GM19468 (cell line): ENCODE measurements around the gene HSD17B12.

ENCODE experiments used
- ATAC-seq: cut with Tn5 transposase; IDR thresholded peaks from one replicate; pipeline ENCODE4 v1.9.1; 2021; ENCODE audit warnings: mild to moderate bottlenecking, moderate library complexity, moderate number of reproducible peaks; ENCODE audit not compliant: unreplicated experiment; ENCODE audit errors: extremely low read depth

The HSD17B12 gene

DNA sequence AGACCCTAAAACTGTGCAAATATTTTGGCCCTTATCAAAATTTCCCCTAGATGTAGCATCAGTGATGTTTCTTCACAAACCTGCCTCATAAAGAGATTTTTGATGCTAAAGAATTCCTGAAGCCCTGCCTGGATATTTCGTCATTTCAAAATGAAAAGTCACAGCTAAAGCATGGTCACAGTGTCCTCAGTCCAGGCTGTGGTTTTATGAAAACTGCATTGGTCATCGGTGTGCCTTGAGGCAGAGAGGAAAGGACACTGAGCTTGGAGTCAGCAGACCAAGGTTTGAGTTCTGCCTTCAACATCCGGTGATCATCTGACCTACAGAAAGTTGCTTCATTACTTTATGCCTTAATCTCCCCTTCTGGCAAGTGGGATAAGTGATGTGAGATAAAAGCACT is 165.3 kb downstream of the HSD17B12 start:
- ATAC-seq, result no peak

DNA sequence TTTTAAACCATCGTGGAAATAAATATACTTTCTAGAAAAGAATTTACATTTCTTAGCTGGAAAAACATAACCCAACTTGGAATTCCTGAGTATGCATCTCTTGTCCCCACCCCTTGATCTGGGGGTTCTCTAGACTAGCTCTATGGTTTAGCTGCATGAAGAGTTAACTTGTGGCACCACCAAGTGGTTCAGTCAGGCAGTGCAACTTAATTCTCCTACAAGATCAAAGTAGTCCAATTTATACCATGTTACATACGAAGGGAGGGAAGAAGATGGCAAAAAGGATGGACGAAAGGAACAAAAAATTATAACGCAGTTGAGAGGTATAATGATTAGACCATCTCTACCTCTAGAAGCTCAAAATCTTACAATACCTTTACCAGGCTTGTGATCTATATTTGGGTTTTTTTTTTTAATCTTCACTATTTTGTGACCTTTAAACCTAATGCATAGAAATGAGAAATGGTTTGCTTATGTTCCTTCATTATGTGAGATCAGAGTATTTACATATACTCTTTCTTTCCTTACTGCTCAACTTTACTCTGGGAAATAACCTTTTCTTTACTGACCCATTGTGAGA is 171.6 kb downstream of the HSD17B12 start:
- peak; percentile 76 for ATAC-seq

DNA sequence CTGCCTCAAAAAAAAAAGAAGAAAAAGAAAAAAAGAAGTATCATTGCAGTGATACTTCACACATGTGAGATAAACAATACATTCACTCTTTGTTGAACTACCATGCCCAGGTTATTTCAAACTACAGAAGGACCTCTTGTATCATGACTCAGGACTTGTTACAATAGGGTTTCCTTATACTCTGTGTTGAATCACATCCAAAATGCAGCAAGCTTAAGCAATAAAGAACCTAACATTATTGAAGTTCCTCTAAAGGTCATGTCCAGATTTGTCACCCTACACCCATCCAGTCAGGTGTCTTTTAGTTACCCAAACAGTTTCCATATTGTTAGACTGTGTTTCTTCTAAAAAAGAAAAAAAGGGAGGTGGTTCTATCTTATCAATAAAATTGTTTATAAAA is 173.2 kb downstream of the HSD17B12 start:
- no peak for ATAC-seq

DNA sequence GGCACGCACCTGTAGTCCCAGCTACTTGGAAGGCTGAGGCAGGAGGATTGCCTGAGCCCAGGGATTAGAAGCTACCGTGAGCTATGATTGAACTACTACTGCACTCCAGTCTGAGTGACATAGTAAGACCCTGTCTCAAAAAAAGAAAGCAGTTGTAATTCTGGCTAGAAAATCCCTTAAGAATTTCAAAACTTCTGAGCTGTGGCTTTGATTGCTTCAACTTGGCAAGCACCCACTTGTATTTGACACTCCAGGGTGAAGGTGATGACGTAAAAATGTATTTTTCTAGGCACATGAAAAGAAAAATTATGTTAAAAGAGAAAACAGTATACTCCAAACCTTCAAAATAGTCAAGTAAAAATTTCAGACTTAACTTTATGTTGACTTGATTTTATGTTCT is 176.5 kb downstream of the HSD17B12 start:
- ATAC-seq, result no peak

DNA sequence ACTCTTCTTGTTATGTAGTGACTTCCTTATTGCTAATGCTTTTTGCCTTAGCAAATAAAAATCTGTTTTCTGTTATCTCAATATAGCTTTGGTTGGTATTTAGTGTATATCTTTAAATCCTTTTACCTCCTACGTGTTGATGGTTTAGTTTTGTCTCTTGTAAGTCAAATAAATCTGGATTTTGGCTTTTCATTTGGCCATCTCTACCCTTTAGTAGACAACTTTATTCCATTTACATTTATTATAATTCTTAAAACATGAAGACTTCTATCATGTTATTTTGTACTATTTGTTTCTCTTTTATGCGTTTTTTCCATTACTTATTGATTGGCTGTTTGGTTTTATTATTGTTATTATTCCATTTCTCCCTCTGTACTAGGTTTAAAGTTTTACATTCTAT is 180.6 kb downstream of the HSD17B12 start:
- ATAC-seq, result no peak

DNA sequence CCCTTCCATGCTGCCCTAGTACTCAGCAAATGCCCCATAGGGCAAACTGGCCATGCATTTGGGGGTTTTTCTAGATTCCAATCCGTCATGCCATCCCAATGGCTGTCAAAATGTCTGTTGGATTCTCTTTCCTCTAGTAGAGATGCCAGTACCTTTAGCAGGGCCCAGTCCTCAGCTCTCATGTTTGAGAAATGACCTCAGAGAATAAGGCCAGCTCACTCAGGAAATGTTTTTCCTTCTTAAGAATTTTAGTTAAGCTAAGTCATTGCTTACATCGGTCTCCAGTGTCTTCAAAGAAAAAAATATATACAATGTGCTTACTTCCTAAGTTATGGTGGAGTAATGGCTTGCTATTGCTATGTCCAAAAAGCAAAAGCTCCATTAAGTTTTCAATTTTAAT is 186.0 kb downstream of the HSD17B12 start:
- ATAC-seq, result no peak

DNA sequence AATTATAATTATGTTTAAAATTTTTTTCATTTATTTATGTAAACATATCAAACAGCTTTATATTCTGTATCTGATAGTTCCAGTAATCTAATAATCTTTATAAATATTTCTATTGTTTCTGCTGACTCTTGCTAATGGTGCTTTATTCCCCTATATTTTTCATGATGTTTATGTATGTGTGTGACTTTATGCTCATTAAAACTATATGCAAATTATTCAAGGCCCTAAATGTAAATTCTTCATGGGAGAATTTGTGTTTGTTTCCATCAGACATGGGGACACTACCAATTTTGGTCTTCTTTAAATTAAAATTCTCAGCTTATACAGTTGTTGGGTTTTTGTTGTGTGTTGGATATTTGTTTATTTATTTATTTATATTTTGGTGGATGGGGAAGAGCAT is 186.4 kb downstream of the HSD17B12 start:
- no peak for ATAC-seq

DNA sequence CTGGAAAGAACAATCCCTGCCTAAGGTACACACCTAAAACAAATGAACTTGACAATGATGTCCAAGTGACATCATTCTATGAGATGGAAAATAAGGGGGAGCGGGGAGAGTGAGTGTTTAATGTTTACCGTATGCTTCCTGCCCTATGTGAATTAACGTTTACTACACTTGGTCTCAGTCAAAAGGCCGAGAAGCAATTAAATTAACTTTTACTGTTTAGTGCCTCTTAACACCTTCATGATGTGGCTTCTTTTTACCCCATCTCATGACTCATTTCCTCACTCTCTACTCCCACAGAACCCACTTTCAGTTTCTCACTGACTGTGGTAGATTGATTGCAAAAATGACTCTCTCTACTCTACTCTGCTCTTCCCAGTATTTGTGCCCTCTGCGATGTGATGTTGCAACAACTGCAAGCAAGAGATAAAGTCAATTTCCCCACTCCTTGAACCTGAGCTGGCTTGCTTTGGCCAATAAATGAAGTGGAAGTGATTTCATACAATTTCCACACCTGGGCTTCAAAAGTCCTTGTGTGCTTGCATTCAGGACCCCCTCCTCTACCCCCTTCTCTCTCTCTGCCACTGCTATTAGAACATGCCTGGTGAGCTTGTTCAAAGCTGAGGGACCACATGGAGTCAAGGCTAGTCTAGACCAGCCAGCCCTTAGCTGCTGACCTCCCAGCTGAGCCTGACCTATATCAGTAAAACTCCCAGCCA is 188.5 kb downstream of the HSD17B12 start:
- ATAC-seq, result peak; percentile 100

DNA sequence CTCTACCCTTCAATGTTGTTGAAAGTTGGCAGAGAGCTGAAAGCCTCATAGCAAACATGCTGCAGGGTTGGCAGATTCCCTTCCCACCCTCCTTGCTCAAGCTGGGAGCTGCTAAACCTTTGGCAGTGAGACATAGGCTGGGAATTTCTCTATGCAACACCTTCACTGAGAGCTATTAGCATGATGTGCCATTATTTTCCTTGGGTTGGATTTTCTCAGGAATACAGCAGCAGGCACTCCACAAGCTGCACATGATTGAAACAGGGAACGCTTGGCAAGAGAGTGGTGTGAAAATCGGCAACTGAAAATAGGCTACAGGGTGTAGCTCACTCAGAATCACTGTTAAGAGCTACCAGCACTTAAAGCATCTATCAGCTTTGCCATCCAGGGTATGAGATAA is 190.5 kb downstream of the HSD17B12 start:
- ATAC-seq, result no peak

DNA sequence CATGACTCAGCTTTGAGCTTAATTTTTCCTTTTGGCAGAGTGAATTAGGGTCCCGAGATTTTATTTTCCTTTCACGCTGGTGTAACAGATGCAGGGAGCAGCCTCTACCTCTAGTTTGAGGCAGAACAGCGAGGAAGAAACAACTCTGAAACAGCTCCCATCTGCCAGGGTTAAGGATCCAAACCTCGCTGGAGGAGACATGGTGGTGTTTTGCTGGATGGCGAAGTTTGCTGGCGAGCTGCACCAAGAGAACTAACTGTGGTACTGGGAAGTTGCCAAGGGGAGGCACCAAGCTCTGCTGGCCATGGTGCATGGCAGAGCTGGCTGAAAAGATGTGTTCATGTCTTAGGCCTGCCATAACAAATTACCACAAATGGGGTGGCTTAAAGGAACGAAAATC is 192.5 kb downstream of the HSD17B12 start:
- no peak for ATAC-seq

DNA sequence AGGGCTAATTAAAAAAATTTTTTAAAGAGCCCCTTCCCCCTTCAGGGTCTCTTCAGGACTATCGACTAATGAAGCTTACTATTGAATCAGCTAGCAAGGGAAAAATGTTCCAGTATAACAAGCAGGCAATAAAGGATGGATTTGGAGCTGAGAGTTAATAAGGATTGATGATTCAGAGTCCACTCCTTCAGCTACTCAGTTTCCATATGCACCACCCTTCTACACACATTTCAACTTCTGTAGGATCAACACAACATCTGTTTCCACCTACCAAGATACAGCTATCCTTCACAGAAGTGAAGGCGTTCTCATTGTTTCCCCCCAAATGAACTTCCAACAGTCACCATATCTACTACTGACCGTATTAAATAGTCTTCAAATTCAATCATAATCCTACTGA is 193.5 kb downstream of the HSD17B12 start:
- ATAC-seq, result no peak

DNA sequence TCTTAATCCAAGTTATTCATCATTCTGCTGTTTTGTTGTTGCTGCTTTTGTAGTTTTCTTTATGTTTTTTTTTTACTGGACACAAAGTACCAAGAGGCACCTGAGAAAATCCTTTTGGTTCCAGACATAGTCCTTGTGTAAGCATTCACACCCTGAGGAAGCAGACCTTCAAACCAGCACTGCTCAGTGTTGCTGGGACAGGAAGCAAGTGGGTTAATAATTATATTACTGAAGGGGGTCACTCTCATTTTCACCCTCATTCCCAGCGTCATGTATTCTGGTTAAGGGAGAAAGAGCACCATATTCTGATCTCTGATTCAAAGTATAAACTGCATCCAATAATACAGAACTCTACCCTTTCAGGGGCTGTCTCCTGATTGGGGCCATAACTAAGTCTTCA is 194.2 kb downstream of the HSD17B12 start:
- no peak for ATAC-seq

DNA sequence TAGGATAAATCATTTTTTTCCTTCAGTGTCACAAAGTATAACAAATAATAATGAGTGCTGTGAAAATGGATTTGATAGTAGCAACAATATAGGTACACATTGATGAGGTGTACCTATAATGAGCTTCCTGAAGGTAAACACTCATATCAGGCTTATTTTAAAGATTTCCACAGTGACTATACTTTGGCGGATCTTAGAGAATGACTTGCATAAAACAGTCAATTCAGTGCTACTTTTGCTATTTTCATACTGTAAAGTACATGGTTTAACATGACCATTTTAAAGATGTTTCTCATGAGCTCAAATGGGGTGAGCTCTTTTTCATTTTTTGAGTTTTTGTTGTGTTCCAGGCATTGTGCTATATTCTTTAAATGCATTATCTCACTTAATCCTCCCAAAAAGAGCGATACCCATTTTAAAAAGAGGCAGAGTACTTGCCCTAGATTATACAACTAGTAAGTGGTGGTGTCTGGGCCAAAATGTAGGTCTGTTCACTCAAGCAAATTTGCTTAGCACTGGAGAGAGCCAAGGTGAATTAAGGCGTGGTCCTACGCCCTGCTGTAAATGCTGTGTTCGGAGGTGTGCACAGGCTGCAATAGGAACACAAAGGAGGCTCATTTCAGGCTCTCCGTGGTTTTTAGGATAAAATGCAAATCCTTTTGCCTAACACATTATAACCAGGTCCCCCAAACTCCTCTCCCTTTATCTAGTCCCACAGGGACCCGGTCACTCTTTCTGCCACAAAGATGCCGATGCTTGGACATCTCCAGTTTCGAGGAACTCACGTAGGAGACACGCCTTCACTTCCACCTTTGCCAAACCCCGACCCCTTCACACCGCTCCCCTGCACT is 199.5 kb downstream of the HSD17B12 start:
- no peak for ATAC-seq

DNA sequence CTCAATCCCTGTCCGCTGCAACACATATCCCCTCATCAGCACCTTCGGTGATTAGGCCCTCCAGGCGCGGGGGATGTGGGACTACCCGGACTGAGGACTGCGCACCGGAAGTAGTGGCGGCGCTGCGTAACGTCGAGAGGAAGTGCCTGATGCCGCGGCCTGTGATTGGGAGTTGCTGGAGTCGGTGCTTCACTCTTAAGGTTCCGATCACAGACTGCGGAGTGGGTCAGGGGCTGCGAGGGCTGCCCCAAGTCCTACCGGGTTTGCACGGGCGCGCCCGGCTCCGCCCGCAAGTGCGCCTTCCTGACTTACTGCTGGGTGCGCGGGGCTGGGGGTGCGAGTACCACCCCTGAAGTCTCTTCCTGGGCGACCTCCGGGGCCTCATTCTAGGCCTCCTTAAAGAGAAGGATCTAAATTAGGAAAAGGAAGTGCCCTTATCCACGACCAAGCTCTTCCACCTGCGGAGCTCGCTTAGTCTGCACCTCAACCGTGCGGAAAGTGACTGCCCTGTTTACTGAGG is 200.2 kb downstream of the HSD17B12 start, which contains the start of gene ALKBH3:
ALKBH3 (plus strand) TSS at position 192 of the 520 bp plus-strand sequence. CDS start 1,822 bp downstream, outside the sequence.
- ATAC-seq, result peak; percentile 82

DNA sequence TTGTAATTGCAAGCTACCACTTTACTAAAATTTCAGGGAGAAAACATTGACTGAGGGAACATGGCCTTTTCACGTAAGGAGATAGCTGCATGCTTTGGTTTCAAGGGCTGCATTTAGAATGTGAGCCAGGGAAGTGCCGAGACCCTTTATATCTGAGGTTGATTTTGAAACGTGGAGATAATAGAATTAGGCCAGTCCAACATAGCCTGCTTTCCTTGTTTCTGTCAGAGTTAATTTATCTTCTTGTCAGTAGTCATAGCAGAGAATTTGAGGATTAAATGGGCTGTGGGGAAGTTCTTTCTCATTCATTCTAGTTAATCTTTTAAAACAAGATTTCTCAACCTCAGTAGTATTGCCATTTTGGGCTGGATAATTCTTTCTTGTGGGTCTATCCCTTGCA is 212.3 kb downstream of the HSD17B12 start:
- ATAC-seq, result no peak

DNA sequence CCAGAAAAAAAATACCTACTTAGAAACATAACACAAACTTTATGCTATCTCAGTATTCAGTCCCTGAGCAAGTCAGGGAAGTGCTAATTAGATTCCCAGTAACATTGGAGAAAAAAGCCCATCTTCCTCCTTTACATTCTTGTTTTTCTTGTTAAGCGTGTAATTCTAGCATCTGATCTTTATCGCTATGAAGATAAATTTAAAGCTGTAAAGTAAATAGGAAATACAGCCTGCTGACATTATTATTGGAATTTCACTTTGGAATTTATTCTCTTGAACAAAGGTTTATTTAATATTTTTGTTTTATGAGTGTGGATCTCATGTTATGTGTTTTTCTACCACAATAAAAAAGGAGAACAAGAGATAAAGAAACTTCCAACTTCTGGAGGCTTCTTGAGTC is 214.0 kb downstream of the HSD17B12 start:
- no peak for ATAC-seq

DNA sequence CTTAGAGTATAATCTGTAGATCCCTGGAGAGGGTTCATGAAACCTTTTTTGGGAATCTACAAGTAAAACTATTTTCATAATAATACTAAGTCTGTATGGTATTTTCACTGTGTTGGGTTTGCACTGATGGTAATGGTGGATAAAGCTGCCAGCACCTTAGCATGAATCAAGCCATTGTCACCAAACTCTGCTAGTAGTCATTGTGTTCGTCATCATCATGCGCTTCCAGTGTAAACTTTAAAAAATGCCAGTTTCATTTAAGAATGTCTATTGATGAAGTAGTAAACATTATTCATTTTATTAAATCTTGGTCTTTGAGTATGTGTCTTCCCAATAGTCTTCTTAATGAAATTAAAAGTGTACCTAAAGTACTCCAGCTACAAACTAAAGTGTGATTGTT is 215.1 kb downstream of the HSD17B12 start:
- no peak for ATAC-seq

DNA sequence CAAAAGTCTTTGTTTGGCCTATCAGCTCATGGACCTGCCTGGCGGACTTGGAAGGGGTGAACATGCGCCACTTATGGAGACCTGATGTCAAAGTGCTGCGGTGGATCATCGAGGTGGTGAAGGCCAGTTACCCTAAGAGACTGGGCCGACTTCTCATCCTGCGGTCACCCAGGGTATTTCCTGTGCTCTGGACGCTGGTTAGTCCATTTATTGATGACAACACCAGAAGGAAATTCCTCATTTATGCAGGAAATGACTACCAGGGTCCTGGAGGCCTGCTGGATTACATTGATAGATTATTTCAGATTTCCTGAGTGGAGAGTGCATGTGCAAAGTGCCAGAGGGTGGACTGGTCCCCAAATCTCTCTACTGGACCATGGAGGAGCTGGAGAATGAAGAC is 218.0 kb downstream of the HSD17B12 start:
- ATAC-seq, result no peak

DNA sequence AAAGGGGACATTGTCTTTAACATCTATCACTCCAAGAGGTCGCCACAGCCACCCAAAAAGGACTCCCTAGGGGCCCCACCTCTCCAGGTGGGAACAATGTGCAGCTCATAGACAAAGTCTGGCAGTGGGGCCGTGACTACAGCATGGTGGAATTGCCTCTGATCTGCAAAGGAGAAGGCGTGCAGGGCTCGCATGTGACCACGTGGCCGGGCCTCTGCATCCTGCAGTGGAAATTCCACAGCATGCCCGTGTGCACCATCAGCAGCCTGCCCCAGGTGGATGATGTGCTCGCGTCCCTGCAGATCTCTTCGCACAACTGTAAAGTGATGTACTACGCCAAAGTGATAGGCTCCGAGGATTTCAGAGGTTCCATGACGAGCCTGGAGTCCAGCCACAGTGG is 218.6 kb downstream of the HSD17B12 start:
- ATAC-seq, result no peak

DNA sequence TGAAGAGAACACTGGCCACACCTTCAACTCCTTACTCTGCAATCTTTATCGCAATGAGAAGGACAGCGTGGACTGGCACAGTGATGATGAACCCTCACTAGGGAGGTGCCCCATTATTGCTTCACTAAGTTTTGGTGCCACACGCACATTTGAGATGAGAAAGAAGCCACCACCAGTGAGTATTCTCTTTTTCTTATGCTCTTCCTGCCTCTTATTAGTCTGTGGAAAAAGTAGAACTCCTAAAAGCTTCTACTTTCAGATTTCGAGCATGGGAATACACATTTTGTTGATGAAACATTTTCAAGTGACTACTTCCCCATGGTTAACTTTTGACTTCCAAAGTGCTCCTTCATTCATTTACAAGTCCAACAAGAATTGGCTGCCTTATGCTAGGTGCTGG is 221.0 kb downstream of the HSD17B12 start:
- no peak for ATAC-seq

DNA sequence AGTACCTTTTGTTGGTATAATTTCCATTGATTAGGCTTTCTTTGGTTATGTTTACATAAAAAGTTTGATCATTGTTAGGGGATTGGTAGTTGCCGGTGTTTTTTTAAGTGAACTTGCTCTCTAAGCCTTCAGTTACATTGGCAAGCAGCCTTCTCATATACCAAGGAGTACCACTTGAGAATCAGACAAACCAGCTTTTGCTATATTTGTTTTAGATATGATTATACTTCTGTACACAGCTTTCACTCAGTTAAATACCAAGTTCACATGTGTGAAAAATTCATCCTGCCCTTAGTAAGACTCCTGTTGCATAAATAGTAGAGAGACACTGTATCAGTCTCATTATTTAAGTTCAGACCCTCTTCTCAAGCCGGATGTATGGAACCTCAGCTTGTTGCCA is 222.5 kb downstream of the HSD17B12 start:
- ATAC-seq, result no peak
